Spleen (tissue), 11 donors: ENCODE data around the gene CRYBG1. TPM values are rescaled to one million over a fixed set of nuclear protein-coding genes. Genes with fewer than 3 reads are reported as not detected.
"Not testable (repeated sequence)": the region's sequence is repeated elsewhere in the genome, so short reads cannot be mapped to it uniquely, and the experiment has no call there.

Experiments
- DNase-seq: peaks from one replicate; pipeline ENCODE4 v3.0.0-alpha.2; 2020
- H3K27ac ChIP-seq, 8 donors: fragments of 200-600 bp; sonication (generic) in 7 of 8; 1 replicate in 4 of 8; 2 replicates in 4 of 8; pipeline versions ENCODE4 v1.5.0 to v1.8.0; 2016 to 2021; ENCODE audit warnings: inconsistent platforms in 4 of 8, mild to moderate bottlenecking in 4 of 8, moderate library complexity in 1 of 8
- H3K27me3 ChIP-seq, 7 donors: fragments of 200-600 bp; sonication (generic) in 6 of 7; replicated peaks in 1 of 7; 1 replicate in 4 of 7; 2 replicates in 3 of 7; pipeline versions ENCODE4 v1.5.0 to v1.8.0; 2016 to 2021; ENCODE audit warnings: inconsistent platforms in 3 of 7, mild to moderate bottlenecking in 1 of 7
- H3K36me3 ChIP-seq, 6 donors: fragments of 200-600 bp; sonication (generic) in 5 of 6; 1 replicate in 4 of 6; 2 replicates in 2 of 6; pipeline versions ENCODE4 v1.5.0 to v1.8.0; 2016 to 2021; ENCODE audit warnings: inconsistent platforms in 2 of 6
- H3K4me1 ChIP-seq, 6 donors: fragments of 200-600 bp; sonication (generic) in 5 of 6; 1 replicate in 3 of 6; 2 replicates in 3 of 6; pipeline versions ENCODE4 v1.5.0 to v1.8.0; 2016 to 2021; ENCODE audit warnings: inconsistent platforms in 3 of 6
- H3K4me3 ChIP-seq, 8 donors: fragments of 200-600 bp; sonication (generic) in 7 of 8; 1 replicate in 4 of 8; 2 replicates in 4 of 8; pipeline versions ENCODE4 v1.5.0 to v1.8.0; 2016 to 2021; ENCODE audit warnings: inconsistent platforms in 4 of 8, mild to moderate bottlenecking in 4 of 8, moderate library complexity in 2 of 8
- H3K9me3 ChIP-seq, 8 donors: fragments of 200-600 bp; sonication (generic) in 7 of 8; 1 replicate in 4 of 8; 2 replicates in 4 of 8; pipeline versions ENCODE4 v1.5.0 to v1.8.0; 2016 to 2021; ENCODE audit warnings: inconsistent platforms in 4 of 8
- POLR2A ChIP-seq, 3 donors: fragments of 450-650 bp; IDR thresholded peaks; one replicate each; pipeline ENCODE4 v1.5.1; 2017; ENCODE audit warnings: antibody characterized with exemption in 3 of 3, mild to moderate bottlenecking in 1 of 3
- POLR2AphosphoS5 ChIP-seq, 3 donors: sonication (generic); formaldehyde crosslinking; IDR thresholded peaks; one replicate each; pipeline ENCODE4 v1.5.1; 2017; ENCODE audit warnings: antibody characterized with exemption in 3 of 3
- WGBS, 5 donors: extraction: QIAGEN DNeasy Blood & Tissue Kit in 3 of 5; methylation state at CpG; one replicate each; pipeline versions ENCODE4 v1.1.5 to v1.1.7; 2013 to 2018; 5-methylcytosine and 5-hydroxymethylcytosine counted together
- intact Hi-C: fragments of 100-400 bp; cut with DNase I; formaldehyde crosslinking; loops from one replicate; pipeline ENCODE4 v1.15.0; 2023; ENCODE audit warnings: low total_unique reads
- polyA plus RNA-seq, 3 donors: library from polyadenylated mRNA; stranded (reverse); fragments of 200-250 nt; gene quantifications; one replicate each; pipeline ENCODE4 v1.2.1, GENCODE V29; 2013
- total RNA-seq, 7 donors: library from RNA; depleted of rRNA in 3 of 7; stranded (reverse); fragments of >200 nt in 3 of 7; fragmentation: NEBNext Ultra II Directional in 4 of 7; extraction: Animal tissue kit (Norgen Biotek cat#: 25700) in 4 of 7; gene quantifications; one replicate each; pipeline versions ENCODE4 v1.1.0 to v1.2.1, GENCODE V29; 2016 to 2021
- TF ChIP-seq, protein P1 (sequence below), 11 experiments: fragments of 200-600 bp in 7 of 11; fragments of 450-650 bp in 4 of 11; sonication (generic) in 4 of 11; IDR thresholded peaks in 8 of 11; conservative IDR thresholded peaks in 3 of 11; 1 replicate in 7 of 11; 2 replicates in 4 of 11; pipeline versions ENCODE4 v1.4.0 to v1.8.0; 2016 to 2021; ENCODE audit warnings: antibody characterized with exemption in 11 of 11, inconsistent platforms in 4 of 11, mild to moderate bottlenecking in 1 of 11
- donor health status: healthy with polysubstance abuse.
- donor health status: DM: no; HTN: no; CAD: no; lungs with moderate emphysema.
- donor health status: DM: no; HTN: no; CAD: no.
- donor health status: Bipolar disorder and iron deficiency.
- donor health status: healthy.
- donor health status: DM: no; HTN: no; CAD: no.
- donor health status: DM: yes; HTN: yes; CAD: no.

The CRYBG1 gene
- total and polyA plus RNA-seq, 10 donors: 5.6 to 39.1 (median 28.1) TPM

DNA sequence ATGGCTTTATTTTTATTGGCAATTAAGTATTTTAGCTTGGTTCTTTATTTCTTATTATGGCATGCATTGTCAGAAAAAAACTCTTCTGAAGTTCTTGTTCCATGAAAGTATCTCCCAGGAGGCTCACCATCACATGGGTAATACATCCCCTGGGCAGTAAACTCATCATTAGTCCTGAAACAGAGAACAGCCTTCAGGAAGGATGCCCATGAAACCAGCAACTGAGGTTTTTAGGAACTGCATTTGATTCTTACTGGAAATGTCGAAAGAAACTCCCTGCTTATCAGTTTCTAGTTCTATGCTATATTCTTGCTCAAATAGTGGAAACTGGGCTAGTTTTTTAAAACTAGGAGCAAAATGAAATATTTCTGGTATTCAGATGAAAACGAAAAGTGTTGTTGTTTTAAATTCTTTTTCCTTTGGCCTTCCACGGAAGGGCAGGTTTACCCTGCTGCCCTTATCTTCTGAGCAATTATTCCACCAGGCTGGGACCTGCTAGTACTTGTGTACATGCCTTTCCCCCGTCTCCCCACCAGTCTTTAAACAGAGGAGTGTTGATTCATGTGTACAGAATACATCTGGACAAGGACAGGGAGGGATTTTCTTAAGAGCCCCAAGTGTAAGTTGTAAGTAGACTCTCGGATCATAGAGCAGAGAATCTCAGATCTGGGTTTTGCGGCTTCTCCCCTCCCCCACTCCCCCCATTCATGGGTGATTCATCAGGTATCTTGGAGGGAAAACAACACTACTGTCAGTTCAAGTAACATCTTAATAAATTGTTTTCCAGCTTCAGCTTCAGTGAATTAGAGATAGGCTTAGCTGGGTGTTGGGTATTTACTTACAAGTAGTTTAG, 187.3 kb downstream of the CRYBG1 start:
- Histone ChIP-seq H3K4me3 (no peak overlapping the region), H3K36me3 (peaks cover 0 to 82% (median 22%) of the 10 kb centered on the region in 6 donors), H3K27ac (peak overlapping the region; percentile 24 to 83 (median 78)), H3K27me3 (no peaks in the 10 kb centered on the region), H3K4me1 (peaks cover 7 to 65% (median 23%) of the 10 kb centered on the region in 6 donors), H3K9me3 (peaks cover 0 to 7% (median 0%) of the 10 kb centered on the region in 8 donors)
- WGBS, 5 donors: 47 to 59% (median 51%) methylated on average over 6 of the region's 6 CpGs
- intact Hi-C loops: no loop called here
- no peak for TF ChIP-seq POLR2A (IDR thresholded peaks at IDR 0.05)
- TF ChIP-seq, protein P1, sequence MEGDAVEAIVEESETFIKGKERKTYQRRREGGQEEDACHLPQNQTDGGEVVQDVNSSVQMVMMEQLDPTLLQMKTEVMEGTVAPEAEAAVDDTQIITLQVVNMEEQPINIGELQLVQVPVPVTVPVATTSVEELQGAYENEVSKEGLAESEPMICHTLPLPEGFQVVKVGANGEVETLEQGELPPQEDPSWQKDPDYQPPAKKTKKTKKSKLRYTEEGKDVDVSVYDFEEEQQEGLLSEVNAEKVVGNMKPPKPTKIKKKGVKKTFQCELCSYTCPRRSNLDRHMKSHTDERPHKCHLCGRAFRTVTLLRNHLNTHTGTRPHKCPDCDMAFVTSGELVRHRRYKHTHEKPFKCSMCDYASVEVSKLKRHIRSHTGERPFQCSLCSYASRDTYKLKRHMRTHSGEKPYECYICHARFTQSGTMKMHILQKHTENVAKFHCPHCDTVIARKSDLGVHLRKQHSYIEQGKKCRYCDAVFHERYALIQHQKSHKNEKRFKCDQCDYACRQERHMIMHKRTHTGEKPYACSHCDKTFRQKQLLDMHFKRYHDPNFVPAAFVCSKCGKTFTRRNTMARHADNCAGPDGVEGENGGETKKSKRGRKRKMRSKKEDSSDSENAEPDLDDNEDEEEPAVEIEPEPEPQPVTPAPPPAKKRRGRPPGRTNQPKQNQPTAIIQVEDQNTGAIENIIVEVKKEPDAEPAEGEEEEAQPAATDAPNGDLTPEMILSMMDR (IDR thresholded peaks at IDR 0.05 in 8 of 11, conservative IDR thresholded peaks at IDR 0.05 in 3 of 11): no peak
- DNase-seq: no peak

DNA sequence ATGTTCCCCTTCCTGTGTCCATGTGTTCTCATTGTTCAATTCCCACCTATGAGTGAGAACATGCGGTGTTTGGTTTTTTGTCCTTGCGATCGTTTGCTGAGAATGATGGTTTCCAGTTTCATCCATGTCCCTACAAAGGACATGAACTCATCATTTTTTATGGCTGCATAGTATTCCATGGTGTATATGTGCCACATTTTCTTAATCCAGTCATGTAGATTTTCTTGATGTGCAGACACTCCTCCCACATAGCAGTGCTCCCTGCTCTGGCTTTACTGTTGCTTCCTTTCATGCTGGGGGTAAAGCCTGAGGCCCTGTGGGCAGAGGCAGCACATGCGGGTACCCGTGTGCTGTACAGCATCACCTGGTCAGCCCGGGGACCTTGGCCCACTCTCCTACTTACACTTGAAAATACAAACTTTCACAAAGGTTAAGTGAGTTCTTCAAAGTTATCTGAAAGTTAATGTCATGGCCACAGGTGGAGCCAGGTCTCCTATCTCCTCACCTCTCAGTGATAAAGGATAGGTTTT, 188.5 kb downstream of the CRYBG1 start:
- H3K4me3 ChIP-seq, H3K27me3 ChIP-seq, intact Hi-C loops, H3K9me3 ChIP-seq, DNase-seq: not testable (repeated sequence)
- Histone ChIP-seq H3K4me1 (peaks cover 7 to 65% (median 23%) of the 10 kb centered on the region in 6 donors), H3K27ac (peak overlapping the region in 2 of 8 donors; percentile 12 to 32), H3K36me3 (peaks cover 0 to 82% (median 26%) of the 10 kb centered on the region in 6 donors)
- 85 to 98% (median 94%) methylated on average over 3 to 6 of the region's 6 CpGs for WGBS, 5 donors

DNA sequence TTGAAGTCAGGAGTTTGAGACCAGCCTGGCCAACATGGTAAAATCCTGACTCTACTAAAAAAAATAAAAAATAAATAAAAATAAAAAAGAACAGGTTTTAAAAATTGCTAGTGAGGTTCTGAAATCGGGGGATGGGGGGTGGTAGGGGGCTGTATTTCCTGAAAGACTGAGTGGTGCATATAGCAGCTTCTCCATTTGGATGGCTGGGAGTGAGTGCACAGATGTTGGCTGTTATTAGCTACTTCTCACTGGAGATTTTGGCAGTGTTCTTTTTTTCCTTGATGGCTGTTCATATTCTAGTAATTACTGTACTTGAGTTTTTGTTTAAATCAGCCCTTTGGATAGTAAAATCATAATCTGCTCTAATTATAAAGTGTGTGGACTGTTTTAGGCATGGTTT, 189.0 kb downstream of the CRYBG1 start:
- Histone ChIP-seq H3K4me3 (no peak overlapping the region), H3K4me1 (peaks cover 7 to 65% (median 23%) of the 10 kb centered on the region in 6 donors), H3K36me3 (peaks cover 0 to 82% (median 28%) of the 10 kb centered on the region in 6 donors), H3K9me3 (peaks cover 0 to 7% (median 0%) of the 10 kb centered on the region in 8 donors), H3K27me3 (no peaks in the 10 kb centered on the region), H3K27ac (peak overlapping the region in 3 of 8 donors; percentile 16 to 32 (median 21))
- TF ChIP-seq, protein P1 (IDR thresholded peaks at IDR 0.05 in 8 of 11, conservative IDR thresholded peaks at IDR 0.05 in 3 of 11): no peak
- TF ChIP-seq POLR2A (IDR thresholded peaks at IDR 0.05) (no peak), POLR2AphosphoS5 (IDR thresholded peaks at IDR 0.05) (no peak)
- intact Hi-C loops: no loop called here
- DNase-seq: no peak
- 47 to 83% (median 62%) methylated on average over 1 of the region's 1 CpG for WGBS, 5 donors

DNA sequence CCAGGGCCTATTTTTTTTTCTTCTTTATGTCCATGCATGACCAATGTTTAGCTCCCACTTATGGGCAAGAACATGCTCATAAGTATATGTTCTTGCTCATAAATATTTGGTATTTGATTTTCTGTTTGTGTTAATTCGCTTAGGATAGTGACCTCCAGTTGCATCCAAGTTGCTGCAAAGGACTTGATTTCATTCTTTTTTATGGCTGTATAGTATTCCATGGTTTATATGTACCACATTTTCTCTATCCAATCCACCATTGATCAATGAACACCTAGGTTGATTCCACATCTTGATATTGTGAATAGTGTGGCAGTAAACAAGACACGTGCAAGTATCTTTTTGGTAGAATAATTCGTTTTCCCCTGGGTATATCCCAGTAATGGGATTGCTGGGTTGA, 190.6 kb downstream of the CRYBG1 start:
- no peak overlapping the region for H3K27ac ChIP-seq
- no peak overlapping the region for H3K4me3 ChIP-seq
- H3K27me3 ChIP-seq: no peaks in the 10 kb centered on the region
- H3K36me3 ChIP-seq: peaks cover 0 to 85% (median 33%) of the 10 kb centered on the region in 6 donors
- H3K9me3 ChIP-seq: peaks cover 0 to 7% (median 0%) of the 10 kb centered on the region in 8 donors
- TF ChIP-seq, protein P1 (IDR thresholded peaks at IDR 0.05 in 8 of 11, conservative IDR thresholded peaks at IDR 0.05 in 3 of 11): no peak
- TF ChIP-seq POLR2AphosphoS5 (IDR thresholded peaks at IDR 0.05) (no peak), POLR2A (IDR thresholded peaks at IDR 0.05) (no peak)
- intact Hi-C loops: no loop called here
- peaks cover 7 to 56% (median 18%) of the 10 kb centered on the region in 6 donors for H3K4me1 ChIP-seq
- 88 to 97% (median 96%) methylated on average over 3 of the region's 3 CpGs for WGBS, 5 donors
- no peak for DNase-seq
